GM10248 (cell line): ENCODE measurements around the gene NPPC.
"Not testable (repeated sequence)": the region's sequence is repeated elsewhere in the genome, so short reads cannot be mapped to it uniquely, and the experiment has no call there.

Experiments
- CTCF ChIA-PET: fragments of 300-600 bp; sonication (Branson Sonifier 250); formaldehyde crosslinking; extraction: SDS; loops from one replicate; lab custom pipeline; 2021; ENCODE audit warnings: antibody characterized with exemption; lab: Yijun Ruan, JAX
- POLR2A ChIA-PET: fragments of 350-650 bp; sonication (Branson Sonifier 250); formaldehyde crosslinking; extraction: SDS; loops from one replicate; lab custom pipeline; 2020; ENCODE audit warnings: antibody characterized with exemption; lab: Yijun Ruan, JAX
- DNase-seq: peaks from one replicate; pipeline ENCODE4 v3.0.0; 2012; ENCODE audit errors: extremely low spot score
- TF ChIP-seq, protein P1 (sequence below): IDR thresholded peaks from 2 replicates; pipeline ENCODE4 v1.5.1; 2012; ENCODE audit warnings: mild to moderate bottlenecking, low read depth; ENCODE audit errors: extremely low read depth, missing control alignments, control extremely low read depth

NPPC gene

GRCh38 chr2:231910771-231911170 lies 15.4 kb downstream of the NPPC start:
- TF ChIP-seq, protein P1, sequence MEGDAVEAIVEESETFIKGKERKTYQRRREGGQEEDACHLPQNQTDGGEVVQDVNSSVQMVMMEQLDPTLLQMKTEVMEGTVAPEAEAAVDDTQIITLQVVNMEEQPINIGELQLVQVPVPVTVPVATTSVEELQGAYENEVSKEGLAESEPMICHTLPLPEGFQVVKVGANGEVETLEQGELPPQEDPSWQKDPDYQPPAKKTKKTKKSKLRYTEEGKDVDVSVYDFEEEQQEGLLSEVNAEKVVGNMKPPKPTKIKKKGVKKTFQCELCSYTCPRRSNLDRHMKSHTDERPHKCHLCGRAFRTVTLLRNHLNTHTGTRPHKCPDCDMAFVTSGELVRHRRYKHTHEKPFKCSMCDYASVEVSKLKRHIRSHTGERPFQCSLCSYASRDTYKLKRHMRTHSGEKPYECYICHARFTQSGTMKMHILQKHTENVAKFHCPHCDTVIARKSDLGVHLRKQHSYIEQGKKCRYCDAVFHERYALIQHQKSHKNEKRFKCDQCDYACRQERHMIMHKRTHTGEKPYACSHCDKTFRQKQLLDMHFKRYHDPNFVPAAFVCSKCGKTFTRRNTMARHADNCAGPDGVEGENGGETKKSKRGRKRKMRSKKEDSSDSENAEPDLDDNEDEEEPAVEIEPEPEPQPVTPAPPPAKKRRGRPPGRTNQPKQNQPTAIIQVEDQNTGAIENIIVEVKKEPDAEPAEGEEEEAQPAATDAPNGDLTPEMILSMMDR = no peak
- ChIA-PET CTCF (interaction anchor here (1.1 to 1.3 kb wide), 2 partner anchors 10 to 14 kb away, joined by 4 to 6 read pairs; no protein-coding TSS in a partner anchor), POLR2A (no interaction called here)
- no peak for DNase-seq

DNA sequence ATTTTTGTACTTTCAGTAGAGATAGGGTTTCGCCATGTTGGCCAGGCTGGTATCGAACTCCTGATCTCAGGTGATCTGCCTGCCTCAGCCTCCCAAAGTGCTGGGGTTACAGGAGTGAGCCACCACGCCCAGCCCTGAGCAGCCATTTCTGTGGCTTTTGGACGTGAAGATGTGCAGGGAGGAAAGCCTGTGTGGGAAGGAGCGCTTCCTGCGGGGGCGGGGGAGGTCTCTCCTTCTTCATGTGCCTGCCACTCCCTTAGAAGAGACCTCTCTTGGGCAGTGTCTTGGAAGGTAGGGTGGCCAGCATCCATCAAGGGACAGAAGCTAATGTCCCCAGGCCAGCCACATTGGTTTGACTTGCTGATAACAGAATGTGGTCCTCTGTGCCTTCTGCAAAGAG lies 16.0 kb downstream of the NPPC start:
- CTCF ChIA-PET = interaction anchor here (1.3 to 5.2 kb wide), 2 partner anchors 9 kb away, joined by 6 to 38 read pairs; no protein-coding TSS in a partner anchor
- DNase-seq, POLR2A ChIA-PET: not testable (repeated sequence)

DNA sequence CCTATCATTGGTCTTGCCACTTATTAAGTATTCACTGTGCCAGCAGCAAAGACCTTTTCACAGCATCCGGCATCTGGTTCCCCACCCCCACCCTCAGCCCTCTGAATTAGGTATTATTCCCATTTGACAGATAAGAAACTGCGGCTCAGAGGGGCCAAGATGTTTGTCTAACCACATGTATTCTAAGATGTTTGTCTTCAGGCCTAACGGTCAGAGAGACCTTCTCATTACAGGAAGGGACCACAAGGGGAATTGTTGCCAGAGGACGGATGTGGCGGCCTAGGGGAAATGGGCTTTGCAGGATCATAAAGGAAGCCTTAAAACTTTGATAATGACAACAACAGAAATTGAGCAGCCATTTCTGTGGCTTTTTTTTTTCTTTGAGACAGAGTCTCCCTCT lies 16.6 kb downstream of the NPPC start:
- POLR2A ChIA-PET = no interaction called here
- CTCF ChIA-PET = interaction anchor here (0.8 to 5.2 kb wide), 4 partner anchors 9 to 530 kb away, joined by 3 to 38 read pairs (median 10); no protein-coding TSS in a partner anchor
- DNase-seq = no peak
- TF ChIP-seq, protein P1 = no peak

DNA sequence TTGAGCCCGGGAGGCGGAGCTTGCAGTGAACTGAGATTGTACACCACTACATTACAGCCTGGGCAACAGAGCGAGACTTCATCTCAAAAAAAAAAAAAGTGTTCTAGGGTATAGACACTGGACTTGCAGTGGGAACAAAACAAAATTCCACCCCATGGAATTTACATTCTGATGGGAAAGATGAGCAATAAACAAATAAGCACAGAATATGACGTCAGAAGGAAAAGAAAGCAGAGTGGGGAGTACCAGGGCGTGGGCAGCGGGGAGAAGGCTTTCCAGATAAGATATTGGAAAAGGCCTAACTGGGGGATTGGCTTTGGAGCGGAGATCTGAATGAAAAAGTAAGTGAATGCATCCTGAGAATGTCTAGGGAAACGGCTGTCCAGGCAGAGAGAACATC lies 17.6 kb downstream of the NPPC start:
- CTCF ChIA-PET = interaction anchor here (1.1 to 5.2 kb wide), 6 partner anchors 8 to 531 kb away, joined by 3 to 50 read pairs (median 10); no protein-coding TSS in a partner anchor
- POLR2A ChIA-PET = no interaction called here
- no peak for DNase-seq
- TF ChIP-seq, protein P1 = no peak

DNA sequence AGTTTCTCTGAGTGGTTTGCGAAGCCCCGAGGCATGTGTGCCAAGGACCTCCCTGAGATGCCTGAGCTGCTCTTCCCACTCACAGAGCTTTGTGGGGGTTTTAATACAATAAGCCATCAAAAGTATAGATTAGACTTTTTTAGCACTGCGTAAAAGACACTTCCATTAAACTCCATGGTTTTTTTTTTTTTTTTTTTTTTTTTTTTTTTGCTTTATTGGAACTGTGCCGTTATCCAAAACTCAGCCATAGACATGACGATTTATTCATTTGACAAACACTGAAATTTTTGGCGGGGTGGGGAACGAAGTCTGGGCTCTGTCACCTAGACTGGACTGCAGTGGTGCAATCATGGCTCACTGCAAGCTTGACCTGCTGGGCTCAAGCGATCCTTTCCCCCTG lies 18.4 kb downstream of the NPPC start:
- TF ChIP-seq, protein P1 = no peak
- no peak for DNase-seq
- POLR2A ChIA-PET = no interaction called here
- CTCF ChIA-PET = interaction anchor here (1.1 to 5.2 kb wide), 7 partner anchors 9 to 532 kb away, joined by 3 to 50 read pairs (median 5); no protein-coding TSS in a partner anchor

DNA sequence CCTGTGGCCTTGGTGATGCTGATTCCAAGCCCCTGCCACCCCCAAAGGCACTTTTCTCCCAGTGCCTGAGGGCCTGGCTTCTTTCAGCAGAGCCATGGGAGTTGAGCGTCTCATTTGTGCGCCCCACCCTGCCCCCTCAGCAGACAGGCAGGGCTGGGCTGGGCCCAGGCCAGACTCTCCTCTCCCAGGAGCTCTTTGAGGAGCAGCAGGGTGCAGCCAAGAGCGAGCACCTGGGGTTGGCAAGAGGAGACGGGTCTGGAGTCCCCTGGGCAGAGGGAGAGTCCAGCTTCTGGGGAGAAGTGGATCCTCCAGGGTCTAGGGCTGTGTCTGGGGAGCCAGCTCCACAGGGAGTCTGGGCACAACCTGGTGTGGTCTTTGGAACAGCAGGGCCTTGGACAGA lies 21.2 kb downstream of the NPPC start:
- ChIA-PET CTCF (interaction anchor here (1.5 to 5.2 kb wide), 7 partner anchors 14 to 530 kb away, joined by 3 to 50 read pairs (median 8); no protein-coding TSS in a partner anchor), POLR2A (no interaction called here)
- TF ChIP-seq, protein P1 = no peak
- no peak for DNase-seq

- POLR2A ChIA-PET = no interaction called here
- TF ChIP-seq, protein P1 = no peak
- no peak for DNase-seq
- CTCF ChIA-PET = interaction anchor here (1.5 to 5.0 kb wide), 2 partner anchors 332 to 422 kb away, joined by 3 to 62 read pairs; no protein-coding TSS in a partner anchor
These were observed 22.0 kb downstream of the NPPC start for GRCh38 chr2:231904161-231904611.
